Osteoblast (primary cell): Measurements from ENCODE around the gene CDH26. TPM values are rescaled to one million over a fixed set of nuclear protein-coding genes. Genes with fewer than 3 reads are reported as not detected.

Experiments used
- DNase-seq: peaks from one replicate; pipeline ENCODE4 v3.0.0; 2011; ENCODE audit warnings: low spot score, mixed read lengths; ENCODE audit not compliant: insufficient read length; ENCODE audit errors: missing footprints
- H2AFZ ChIP-seq: 2 replicates; pipeline ENCODE4 v1.6.0; 2011; ENCODE audit warnings: mild to moderate bottlenecking, low read length
- H3K27ac ChIP-seq: 2 replicates; pipeline ENCODE4 v1.5.1; 2011; ENCODE audit warnings: mild to moderate bottlenecking, low read depth, low read length, moderate library complexity
- H3K27me3 ChIP-seq: 2 replicates; pipeline ENCODE4 v1.6.0; 2012; ENCODE audit warnings: mild to moderate bottlenecking, control low read depth, inconsistent platforms, low read length, moderate library complexity; ENCODE audit not compliant: insufficient read depth
- H3K36me3 ChIP-seq: 2 replicates; pipeline ENCODE4 v1.5.1; 2011; ENCODE audit warnings: mild to moderate bottlenecking, low read length, control low read depth, moderate library complexity; ENCODE audit not compliant: insufficient read depth
- H3K4me1 ChIP-seq: 2 replicates; pipeline ENCODE4 v1.5.1; 2011; ENCODE audit warnings: mild to moderate bottlenecking, low read length, control low read depth, moderate library complexity; ENCODE audit not compliant: insufficient read depth
- H3K4me2 ChIP-seq: 2 replicates; pipeline ENCODE4 v1.6.0; 2011; ENCODE audit warnings: mild to moderate bottlenecking, low read length; ENCODE audit not compliant: insufficient read depth
- H3K4me3 ChIP-seq: fragments of 200-600 bp; sonication (generic); 3 replicates; pipeline ENCODE4 v1.5.1; 2012; ENCODE audit warnings: mild to moderate bottlenecking, low read length, inconsistent platforms; ENCODE audit not compliant: insufficient read depth
- H3K79me2 ChIP-seq: 2 replicates; pipeline ENCODE4 v1.6.0; 2012; ENCODE audit warnings: mild to moderate bottlenecking, low read length, control low read depth, inconsistent platforms; ENCODE audit not compliant: insufficient read depth
- H3K9me3 ChIP-seq: 2 replicates; pipeline ENCODE4 v1.5.1; 2011; ENCODE audit warnings: low read depth, low read length, control low read depth
- H4K20me1 ChIP-seq: 2 replicates; pipeline ENCODE4 v1.6.0; 2012; ENCODE audit warnings: mild to moderate bottlenecking, low read length, control low read depth; ENCODE audit not compliant: insufficient read depth
- CTCF ChIP-seq: IDR thresholded peaks from 2 replicates; pipeline ENCODE4 v1.5.1; 2011; ENCODE audit warnings: mild to moderate bottlenecking, low read depth, low read length, moderate library complexity; ENCODE audit errors: extremely low read depth
- total RNA-seq: library from RNA; depleted of rRNA; stranded (reverse); fragments of >200 nt; gene quantifications from 2 replicates; pipeline ENCODE4 v1.2.3, GENCODE V29; 2012

CDH26 gene
- total RNA-seq, 1 donor, result under 0.01 TPM

- H3K36me3 ChIP-seq, result no peaks in the 10 kb centered on the region
- H3K9me3 ChIP-seq, result no peaks in the 10 kb centered on the region
- H3K79me2 ChIP-seq, result peaks cover 8% of the 10 kb centered on the region
- peak; percentile 81 for TF ChIP-seq CTCF
- no peak overlapping the region for H3K27ac ChIP-seq
- H2AFZ ChIP-seq, result peak overlapping the region; percentile 90
- H3K4me2 ChIP-seq, result peak overlapping the region; percentile 80
- no peaks in the 10 kb centered on the region for H3K4me1 ChIP-seq
- peak overlapping the region; percentile 76 for H3K4me3 ChIP-seq
- DNase-seq, result peak; percentile 100
- no peaks in the 10 kb centered on the region for H4K20me1 ChIP-seq
- no peaks in the 10 kb centered on the region for H3K27me3 ChIP-seq
Measured at GRCh38 chr20:59933849-59934585, 24.2 kb upstream of the CDH26 start.

GRCh38 chr20:59935457-59936185 lies 22.6 kb upstream of the CDH26 start:
- no peak for DNase-seq
- H2AFZ ChIP-seq, result no peak overlapping the region
- no peak for TF ChIP-seq CTCF
- no peaks in the 10 kb centered on the region for H3K27me3 ChIP-seq
- H3K27ac ChIP-seq, result no peak overlapping the region
- H3K4me2 ChIP-seq, result no peak overlapping the region
- no peaks in the 10 kb centered on the region for H3K4me1 ChIP-seq
- peaks cover 13% of the 10 kb centered on the region for H3K79me2 ChIP-seq
- no peaks in the 10 kb centered on the region for H3K36me3 ChIP-seq
- no peak overlapping the region for H3K4me3 ChIP-seq
- H4K20me1 ChIP-seq, result no peaks in the 10 kb centered on the region
- no peaks in the 10 kb centered on the region for H3K9me3 ChIP-seq

GRCh38 chr20:59936409-59936808 lies 21.8 kb upstream of the CDH26 start:
- no peaks in the 10 kb centered on the region for H3K27me3 ChIP-seq
- H3K9me3 ChIP-seq, result no peaks in the 10 kb centered on the region
- no peak overlapping the region for H3K27ac ChIP-seq
- no peak overlapping the region for H3K4me2 ChIP-seq
- no peaks in the 10 kb centered on the region for H4K20me1 ChIP-seq
- DNase-seq, result no peak
- peaks cover 13% of the 10 kb centered on the region for H3K79me2 ChIP-seq
- H2AFZ ChIP-seq, result no peak overlapping the region
- no peak for TF ChIP-seq CTCF
- no peak overlapping the region for H3K4me3 ChIP-seq
- H3K36me3 ChIP-seq, result no peaks in the 10 kb centered on the region
- H3K4me1 ChIP-seq, result no peaks in the 10 kb centered on the region

- H3K4me1 ChIP-seq, result no peaks in the 10 kb centered on the region
- H3K27me3 ChIP-seq, result no peaks in the 10 kb centered on the region
- H2AFZ ChIP-seq, result no peak overlapping the region
- DNase-seq, result no peak
- no peaks in the 10 kb centered on the region for H3K9me3 ChIP-seq
- H3K36me3 ChIP-seq, result no peaks in the 10 kb centered on the region
- no peak overlapping the region for H3K4me2 ChIP-seq
- H3K27ac ChIP-seq, result no peak overlapping the region
- H3K79me2 ChIP-seq, result peaks cover 18% of the 10 kb centered on the region
- TF ChIP-seq CTCF, result no peak
- H4K20me1 ChIP-seq, result no peaks in the 10 kb centered on the region
- H3K4me3 ChIP-seq, result no peak overlapping the region
Measured at GRCh38 chr20:59937150-59937549, 21.1 kb upstream of the CDH26 start.
